Measurements from ENCODE around the gene SPZ1.
"Not testable (repeated sequence)": the region's sequence is repeated elsewhere in the genome, so short reads cannot be mapped to it uniquely, and the experiment has no call there.

SPZ1 gene

GRCh38 chr5:80319702-80320101 is at the start of gene SPZ1:
TSS of gene SPZ1 (plus strand) at chr5:80320002. CDS start at chr5:80320216, 214 bp downstream.
- no peak for DNase-seq (ENCODE audit: low read depth)

DNA sequence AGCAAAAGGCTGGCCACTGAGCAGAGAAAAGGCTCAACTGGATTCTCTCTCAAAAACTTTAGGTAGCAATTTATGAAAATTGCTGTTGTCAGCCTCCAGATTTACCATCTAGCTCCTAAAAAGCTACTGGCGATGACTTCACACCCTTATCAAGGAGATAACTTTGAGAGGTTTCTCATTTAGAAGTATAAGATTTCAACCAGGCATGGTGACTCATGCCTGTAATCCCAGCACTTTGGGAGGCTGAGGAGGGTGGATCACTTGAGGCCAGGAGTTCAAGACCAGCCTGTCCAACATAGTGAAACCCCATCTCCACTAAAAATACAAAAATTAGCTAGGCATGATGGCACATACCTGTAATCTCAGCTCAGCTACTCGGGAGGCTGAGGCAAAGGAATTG is 49.3 kb upstream of the SPZ1 start:
- DNase-seq (ENCODE audit: low read depth): peak; percentile 60

DNA sequence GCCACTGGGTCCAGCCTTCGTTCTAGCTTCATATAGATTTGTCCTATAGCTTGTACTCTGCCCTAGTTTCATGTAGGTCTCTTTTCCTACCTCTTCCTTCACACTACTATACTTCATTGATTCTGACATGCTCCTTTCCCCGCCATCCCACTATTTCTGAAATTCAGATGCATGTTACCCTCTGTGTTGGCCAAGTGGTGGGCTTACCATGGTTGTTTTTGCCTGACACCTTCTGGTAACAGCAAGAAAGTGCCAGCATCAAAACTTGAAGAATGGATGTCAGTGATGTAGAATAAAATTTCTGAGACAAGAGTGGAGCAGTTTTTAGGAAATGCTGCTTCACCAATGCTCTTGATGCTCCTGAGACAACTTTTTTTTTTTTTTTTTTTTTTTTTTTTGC is 44.5 kb upstream of the SPZ1 start:
- peak; percentile 32 for DNase-seq (ENCODE audit: low read depth)

- no peak for DNase-seq (ENCODE audit: low read depth)
These were observed 43.6 kb upstream of the SPZ1 start for GRCh38 chr5:80276186-80276585.

DNA sequence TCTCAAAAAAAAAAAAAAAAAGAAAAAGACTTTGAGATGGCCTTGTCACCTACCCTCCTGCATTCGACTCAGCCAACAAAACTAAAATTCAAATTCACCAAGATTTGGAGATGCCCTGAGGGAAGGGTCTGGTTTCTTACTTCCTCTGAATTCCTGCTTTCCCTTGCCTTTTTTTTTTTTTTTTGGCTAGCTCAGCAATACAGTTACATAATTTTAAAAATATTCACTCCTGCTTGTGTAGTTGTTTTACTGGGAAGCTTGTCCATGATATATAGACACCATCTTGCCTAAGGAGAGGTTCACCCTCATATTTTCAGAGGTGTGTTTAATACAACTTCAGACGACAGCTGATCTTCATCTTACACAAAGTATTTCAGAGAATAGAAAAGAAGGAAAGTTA is 42.6 kb upstream of the SPZ1 start:
- DNase-seq (ENCODE audit: low read depth): no peak

DNA sequence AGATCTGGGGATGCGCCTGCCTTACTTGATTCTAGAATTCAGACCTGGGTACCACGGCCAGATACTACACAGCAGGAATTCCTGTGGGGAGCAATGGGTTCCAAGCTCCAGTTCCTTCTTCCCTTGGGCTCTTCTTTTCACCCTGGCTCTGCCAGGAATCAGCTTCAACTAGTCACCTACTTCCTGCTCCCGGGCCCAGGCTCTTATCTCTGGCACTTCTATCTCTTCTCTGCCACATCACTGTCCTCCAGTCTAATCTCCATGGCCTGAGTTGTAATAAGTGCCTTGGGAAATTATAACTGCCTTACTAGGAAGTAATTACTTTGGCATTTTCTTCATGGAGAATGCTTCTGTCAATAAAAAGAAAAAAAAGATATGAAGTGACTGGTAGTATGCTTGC is 37.7 kb upstream of the SPZ1 start:
- no peak for DNase-seq (ENCODE audit: low read depth)

GRCh38 chr5:80283360-80283759 is 36.4 kb upstream of the SPZ1 start:
- no peak for DNase-seq (ENCODE audit: low read depth)

DNA sequence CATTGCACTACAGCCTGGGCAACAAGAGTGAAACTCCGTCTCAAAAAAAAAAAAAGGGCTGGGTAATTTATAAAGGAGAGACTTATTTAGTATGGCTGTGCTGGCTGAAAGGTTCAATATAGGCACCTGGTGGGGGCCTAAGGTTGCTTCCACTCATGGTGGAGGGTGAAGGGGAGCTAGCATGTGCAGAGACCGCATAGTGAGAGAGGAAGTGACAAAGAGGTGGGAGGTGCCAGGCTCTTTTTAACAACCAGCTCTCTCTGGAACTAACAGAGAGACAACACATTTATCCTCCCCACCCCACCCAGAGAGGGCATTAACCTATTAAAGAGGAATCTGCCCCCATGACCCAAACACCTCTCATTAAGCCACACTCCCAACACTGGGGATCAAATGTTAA is 35.1 kb upstream of the SPZ1 start:
- DNase-seq (ENCODE audit: low read depth): no peak

DNA sequence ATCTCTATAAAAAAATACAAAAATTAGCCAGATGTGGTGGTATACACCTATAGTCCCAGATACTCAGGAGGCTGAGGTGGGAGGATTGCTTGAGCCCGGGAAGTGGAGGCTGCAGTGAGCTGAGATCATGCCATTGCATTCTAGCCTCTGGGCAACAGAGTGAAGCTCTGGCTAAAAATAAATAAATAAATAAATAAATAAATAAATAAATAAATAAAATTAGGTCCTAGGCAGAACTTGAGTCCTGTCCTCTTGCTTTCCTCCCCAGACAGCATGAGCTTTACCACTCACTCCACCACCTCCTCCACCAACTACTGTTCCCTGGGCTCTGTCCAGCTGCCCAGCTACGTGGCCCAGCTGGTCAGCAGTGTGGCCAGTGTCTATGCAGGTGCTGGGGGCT is 31.6 kb upstream of the SPZ1 start:
- DNase-seq (ENCODE audit: low read depth): no peak

GRCh38 chr5:80289320-80289719 is 30.5 kb upstream of the SPZ1 start:
- DNase-seq (ENCODE audit: low read depth): no peak

- no peak for DNase-seq (ENCODE audit: low read depth)
These were observed 28.0 kb upstream of the SPZ1 start for GRCh38 chr5:80291761-80292160.

DNA sequence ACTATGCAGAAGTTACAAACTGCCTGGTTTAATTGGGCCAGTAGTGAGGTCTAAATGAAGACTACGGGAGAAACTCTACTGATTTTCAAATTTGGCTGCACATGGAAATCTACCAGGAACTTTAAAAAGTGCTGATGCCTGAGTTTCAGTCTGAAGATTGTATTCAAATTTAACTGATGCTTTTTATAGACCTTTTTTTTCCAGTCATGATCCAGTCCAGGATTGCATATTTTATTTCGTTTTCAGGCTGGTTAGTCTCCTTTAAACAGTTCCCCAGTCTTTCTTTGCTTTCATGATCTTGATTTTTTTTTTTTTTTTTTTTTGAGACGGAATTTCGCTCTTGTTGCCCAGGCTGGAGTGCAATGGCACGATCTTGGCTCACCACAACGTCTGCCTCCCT is 23.7 kb upstream of the SPZ1 start:
- DNase-seq (ENCODE audit: low read depth): no peak

DNA sequence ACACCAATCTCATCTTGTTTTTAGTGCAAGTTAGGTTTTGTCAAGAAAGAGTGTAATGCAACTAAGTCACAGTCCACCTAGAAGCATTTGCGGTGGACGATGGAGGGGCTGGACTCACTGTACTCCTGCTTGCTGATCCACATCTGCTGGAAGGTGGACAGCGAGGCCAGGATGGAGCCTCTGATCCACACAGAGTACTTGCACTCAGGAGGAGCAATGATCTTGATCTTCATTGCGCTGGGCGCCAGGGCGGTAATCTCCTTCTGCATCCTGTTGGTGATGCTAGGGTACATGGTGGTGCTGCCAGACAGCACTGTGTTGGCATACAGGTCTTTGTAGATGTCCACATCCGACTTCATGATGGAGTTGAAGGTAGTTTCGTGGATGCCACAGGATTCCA is 20.2 kb upstream of the SPZ1 start:
- DNase-seq (ENCODE audit: low read depth): no peak

DNA sequence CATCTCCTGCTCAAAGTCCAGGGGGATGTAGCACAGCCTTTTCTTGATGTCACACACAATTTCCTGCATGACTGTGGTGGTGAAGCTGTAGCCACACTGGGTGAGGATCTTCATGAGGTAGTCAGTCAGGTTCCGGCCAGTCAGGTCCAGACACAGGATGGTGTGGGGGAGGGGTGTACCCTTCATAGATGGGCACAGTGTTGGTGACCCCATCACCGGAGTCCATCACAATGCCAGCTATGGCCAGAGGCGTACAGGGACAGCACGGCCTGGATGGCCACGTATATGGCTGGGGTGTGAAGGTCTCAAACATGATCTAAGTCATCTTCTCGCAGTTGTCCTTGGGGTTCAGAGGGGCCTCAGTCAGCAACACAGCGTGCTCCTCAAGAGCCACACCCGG is 19.7 kb upstream of the SPZ1 start:
- no peak for DNase-seq (ENCODE audit: low read depth)

GRCh38 chr5:80300796-80301195 is 19.0 kb upstream of the SPZ1 start:
- not testable (repeated sequence) for DNase-seq (ENCODE audit: low read depth)

DNA sequence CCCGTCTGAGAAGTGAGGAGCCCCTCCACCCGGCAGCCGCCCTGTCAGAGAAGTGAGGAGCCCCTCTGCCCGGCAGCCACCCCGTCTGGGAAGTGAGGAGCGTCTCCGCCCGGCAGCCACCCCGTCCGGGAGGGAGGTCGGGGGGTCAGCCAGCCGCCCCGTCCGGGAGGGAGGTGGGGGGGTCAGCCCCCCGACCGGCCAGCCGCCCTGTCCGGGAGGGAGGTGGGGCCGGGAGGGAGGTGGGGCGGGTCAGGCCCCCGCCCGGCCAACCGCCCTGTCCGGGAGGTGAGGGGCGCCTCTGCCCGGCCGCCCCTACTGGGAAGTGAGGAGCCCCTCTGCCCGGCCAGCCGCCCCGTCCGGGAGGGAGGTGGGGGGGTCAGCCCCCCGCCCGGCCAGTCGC is 18.5 kb upstream of the SPZ1 start:
- not testable (repeated sequence) for DNase-seq (ENCODE audit: low read depth)

- DNase-seq (ENCODE audit: low read depth): no peak
These were observed 17.2 kb upstream of the SPZ1 start for GRCh38 chr5:80302636-80303035.

DNA sequence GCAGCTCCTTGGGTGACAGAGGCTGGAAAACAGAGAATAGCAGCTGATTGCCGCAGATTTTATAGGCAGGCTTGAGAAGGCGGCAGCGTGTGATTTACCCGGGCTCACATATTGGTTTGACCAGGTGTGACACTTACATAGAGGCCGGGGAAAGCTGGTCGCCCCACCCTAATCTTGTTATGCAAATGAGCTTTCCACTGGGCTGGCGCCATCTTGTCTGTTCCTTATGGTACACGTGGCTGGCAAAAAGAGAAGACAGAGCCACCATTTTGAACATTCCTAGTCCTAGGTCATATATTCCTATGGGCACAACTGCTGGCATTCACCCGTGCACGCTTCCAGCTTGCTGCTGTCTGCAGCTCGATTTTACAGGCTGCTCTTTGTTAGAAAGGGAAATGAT is 11.3 kb upstream of the SPZ1 start:
- DNase-seq (ENCODE audit: low read depth): no peak

DNA sequence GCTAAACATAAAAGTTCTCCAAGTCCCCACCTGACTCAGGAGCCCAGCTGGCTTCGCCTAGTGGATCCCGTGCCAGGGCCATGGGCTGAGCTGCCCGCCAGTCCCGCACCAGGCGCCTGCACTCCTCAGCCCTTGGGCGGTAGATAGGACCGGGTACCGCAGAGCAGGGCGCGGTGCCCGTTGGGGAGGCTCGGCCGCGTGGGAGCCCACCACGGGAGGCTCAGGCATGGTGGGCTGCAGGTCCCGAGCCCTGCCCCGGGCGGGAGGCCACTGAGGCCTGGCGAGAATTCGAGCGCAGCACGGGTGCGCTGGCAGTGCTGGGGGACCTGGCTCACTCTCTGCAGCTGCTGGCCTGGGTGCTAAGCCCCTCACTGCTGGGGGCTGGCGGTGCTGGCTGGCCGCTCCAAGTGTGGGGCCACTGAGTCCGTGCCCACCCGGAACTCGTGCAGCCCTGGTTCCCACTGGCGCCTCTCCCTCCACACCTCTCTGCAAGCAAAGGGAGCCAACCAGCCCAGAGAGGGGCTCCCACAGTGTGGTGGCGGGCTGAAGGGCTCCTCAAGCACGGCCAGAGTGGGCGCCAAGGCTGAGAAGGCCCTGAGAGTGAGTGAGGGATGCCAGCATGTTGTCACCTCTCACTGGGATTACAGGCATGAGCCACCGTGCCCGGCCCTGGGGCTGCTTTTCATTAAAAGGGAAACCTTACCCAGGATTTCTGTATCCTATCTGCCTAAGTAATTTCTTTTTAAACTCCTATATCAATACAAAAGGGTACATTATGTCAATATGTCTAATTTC is 9.7 kb upstream of the SPZ1 start:
- DNase-seq (ENCODE audit: low read depth): no peak

- no peak for DNase-seq (ENCODE audit: low read depth)
These were observed 4.6 kb upstream of the SPZ1 start for GRCh38 chr5:80315244-80315643.

DNA sequence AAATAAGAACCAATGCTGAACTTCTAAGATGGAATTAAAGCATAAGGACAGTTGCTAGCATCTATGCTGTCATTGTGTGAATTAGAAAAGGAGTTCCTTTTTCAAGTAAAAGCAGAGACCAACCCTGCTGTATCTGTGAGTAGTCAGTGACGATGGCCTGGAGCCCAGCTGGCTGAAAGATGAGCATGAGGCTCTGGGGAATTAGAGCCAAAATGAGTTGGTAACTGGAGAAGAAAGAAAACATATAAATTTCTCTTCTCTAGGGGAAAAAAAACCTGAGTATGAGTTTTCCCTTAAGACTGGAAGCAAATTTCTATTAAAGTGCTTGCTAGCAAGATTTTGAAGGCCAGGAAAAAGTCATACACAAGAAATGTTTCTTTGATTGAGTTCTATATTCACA is 1.6 kb upstream of the SPZ1 start:
- no peak for DNase-seq (ENCODE audit: low read depth)

DNA sequence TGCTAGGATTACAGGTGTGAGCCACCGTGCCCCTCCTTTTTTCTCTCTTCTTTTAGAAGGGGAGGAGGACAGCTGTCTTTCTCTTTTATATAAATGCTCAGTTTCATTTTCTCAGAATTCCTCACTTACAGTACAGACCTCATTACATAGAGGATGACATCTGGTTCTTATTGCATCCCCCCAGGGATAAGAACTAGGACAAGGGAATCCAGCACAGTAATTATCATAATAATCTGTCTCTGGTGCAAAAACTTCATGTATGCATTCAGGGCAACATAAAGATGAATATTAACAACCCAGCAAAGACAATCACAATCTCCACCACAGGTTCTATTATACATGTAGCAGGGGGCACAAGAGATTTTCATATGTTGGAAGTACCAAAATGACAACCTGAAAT is 5.1 kb downstream of the SPZ1 start:
- no peak for DNase-seq (ENCODE audit: low read depth)

- DNase-seq (ENCODE audit: low read depth): no peak
These were observed 6.7 kb downstream of the SPZ1 start for GRCh38 chr5:80326468-80326867.

DNA sequence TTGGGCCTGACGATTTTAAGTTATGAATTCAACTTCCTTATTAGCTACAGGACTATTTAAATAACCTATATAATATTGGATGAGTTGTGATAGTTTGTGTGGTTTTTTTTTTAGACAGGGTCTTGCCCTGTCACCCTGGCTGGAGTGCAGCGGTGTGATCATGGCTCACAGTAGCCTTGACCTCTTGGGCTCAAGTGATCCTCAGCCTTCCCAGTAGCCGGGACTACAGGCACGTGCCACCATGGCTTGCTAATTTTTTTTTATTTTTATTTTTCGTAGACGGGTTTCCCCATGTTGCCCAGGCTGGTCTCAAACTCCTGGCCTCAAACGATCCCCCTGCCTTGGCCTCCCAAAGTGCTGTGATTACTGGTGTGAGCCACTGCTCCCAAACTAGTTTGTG is 17.6 kb downstream of the SPZ1 start:
- DNase-seq (ENCODE audit: low read depth): no peak
